Measurements from ENCODE around the gene PSENEN.

The PSENEN gene

GRCh38 chr19:35744430-35745327 lies 772 bp upstream of the PSENEN start:
- TF ChIP-seq, protein P1, sequence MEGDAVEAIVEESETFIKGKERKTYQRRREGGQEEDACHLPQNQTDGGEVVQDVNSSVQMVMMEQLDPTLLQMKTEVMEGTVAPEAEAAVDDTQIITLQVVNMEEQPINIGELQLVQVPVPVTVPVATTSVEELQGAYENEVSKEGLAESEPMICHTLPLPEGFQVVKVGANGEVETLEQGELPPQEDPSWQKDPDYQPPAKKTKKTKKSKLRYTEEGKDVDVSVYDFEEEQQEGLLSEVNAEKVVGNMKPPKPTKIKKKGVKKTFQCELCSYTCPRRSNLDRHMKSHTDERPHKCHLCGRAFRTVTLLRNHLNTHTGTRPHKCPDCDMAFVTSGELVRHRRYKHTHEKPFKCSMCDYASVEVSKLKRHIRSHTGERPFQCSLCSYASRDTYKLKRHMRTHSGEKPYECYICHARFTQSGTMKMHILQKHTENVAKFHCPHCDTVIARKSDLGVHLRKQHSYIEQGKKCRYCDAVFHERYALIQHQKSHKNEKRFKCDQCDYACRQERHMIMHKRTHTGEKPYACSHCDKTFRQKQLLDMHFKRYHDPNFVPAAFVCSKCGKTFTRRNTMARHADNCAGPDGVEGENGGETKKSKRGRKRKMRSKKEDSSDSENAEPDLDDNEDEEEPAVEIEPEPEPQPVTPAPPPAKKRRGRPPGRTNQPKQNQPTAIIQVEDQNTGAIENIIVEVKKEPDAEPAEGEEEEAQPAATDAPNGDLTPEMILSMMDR (IDR thresholded peaks at IDR 0.05; ENCODE audit: control insufficient read depth, extremely low read depth, insufficient read depth): peak; percentile 32
- peak; percentile 81 for DNase-seq (ENCODE audit: low read depth)
- H3K4me3 ChIP-seq (ENCODE audit: low read depth, low read length): peak overlapping the region; percentile 98

DNA sequence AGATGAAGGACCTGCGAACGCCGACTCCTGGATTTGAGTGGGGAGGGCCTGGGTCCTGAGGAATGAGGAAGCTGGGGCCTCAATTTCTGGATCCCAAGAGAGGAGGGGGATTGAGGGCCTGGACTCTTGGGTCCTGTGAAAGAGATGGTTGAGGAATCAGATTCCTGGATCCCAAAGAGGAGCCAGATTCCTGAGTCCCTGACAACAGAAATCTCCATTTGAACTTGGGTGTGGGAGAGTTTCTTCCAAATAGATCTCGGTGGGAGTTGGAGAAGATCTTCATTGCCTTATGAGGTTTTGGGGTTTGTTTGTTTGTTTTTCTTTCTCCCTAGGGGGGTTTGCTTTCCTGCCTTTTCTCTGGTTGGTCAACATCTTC lies 624 bp downstream of the PSENEN start:
- no peak for DNase-seq (ENCODE audit: low read depth)
- TF ChIP-seq, protein P1 (IDR thresholded peaks at IDR 0.05; ENCODE audit: control insufficient read depth, extremely low read depth, insufficient read depth): no peak
- H3K4me3 ChIP-seq (ENCODE audit: low read depth, low read length): peak overlapping the region; percentile 98

DNA sequence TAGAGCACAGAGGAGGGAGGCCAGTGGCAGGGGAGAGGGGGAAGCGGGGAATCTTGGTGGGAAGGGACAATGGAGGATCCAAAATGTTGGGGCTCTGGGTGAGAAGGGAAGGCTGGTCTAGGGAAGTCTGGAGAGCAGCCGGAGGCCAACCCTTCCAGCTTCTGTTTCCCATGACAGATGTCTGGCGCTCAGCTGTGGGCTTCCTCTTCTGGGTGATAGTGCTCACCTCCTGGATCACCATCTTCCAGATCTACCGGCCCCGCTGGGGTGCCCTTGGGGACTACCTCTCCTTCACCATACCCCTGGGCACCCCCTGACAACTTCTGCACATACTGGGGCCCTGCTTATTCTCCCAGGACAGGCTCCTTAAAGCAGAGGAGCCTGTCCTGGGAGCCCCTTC lies 1.1 kb downstream of the PSENEN start:
- DNase-seq (ENCODE audit: low read depth): no peak
- TF ChIP-seq, protein P1 (IDR thresholded peaks at IDR 0.05; ENCODE audit: control insufficient read depth, extremely low read depth, insufficient read depth): no peak
- peak overlapping the region; percentile 98 for H3K4me3 ChIP-seq (ENCODE audit: low read depth, low read length)

DNA sequence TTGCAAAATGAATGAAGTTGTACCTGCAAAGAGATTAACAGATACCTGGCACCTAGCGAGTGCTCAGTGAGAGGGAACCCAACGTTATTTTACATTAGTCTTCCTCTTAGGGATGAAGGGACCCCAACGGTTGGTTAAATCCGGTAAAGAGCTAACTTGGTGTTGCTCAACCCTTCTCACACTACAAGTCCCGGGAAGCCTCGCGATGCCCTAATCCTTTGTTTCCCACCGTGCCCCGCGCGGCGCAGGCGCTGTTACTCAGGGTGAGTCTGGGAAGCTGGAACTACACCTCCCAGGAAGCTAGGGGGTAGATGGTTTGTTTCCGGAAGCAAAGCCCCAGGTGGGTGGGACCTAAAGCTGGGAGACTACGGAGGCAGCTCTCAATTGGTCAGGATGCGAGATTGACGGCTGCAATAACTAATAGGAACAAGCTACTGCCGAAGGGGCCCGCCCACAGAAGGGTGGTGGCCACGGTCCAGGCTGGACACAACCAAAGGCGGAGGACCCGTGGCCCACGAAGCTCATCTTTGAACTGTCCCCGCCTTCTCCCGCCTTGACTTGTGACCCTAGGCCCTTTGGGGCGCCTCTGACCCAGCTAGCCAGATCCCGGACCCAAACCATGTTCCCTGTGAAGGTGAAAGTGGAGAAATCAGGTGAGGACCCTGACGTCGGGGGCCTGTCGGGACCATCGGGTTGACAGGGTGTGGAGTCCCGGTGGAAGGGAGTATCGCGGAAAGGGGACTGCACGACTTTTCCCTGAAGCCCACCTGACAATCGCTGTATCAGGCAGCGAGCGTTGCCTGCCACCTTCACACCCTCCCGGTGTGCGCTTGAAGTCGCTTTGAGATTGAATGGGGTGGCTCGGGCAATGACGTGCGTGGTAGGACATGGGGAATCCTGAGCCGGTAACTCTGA lies 2.9 kb downstream of the PSENEN start, which contains the start of gene LIN37:
LIN37 (plus strand) TSS at position 471 of the 915 bp plus-strand sequence; CDS start at position 620, 149 bp downstream.
- H3K4me3 ChIP-seq (ENCODE audit: low read depth, low read length): peak within 1 kb of the TSS; percentile 89
- TF ChIP-seq, protein P1 (IDR thresholded peaks at IDR 0.05; ENCODE audit: control insufficient read depth, extremely low read depth, insufficient read depth): no peak
- peak; percentile 98 for DNase-seq (ENCODE audit: low read depth)

DNA sequence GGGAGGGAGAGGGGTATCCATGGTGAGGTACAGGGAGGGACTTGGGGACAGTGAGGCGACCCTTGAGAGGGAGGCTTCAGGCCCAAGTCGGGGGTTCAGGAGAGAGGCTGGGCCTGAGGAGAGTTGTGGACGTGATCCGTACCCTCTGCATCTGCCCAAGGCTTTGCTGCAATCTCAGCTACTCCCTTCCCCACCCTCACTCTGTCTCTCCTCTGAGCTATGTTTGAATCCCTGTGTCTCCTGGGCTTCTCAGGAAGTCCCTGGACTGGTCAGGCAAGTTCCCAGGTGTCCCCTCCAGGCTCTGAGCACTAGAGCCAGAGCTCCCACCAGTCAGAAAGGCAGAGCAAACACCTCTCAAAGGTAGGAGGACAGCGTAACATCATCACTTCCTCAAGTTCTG lies 4.7 kb downstream of the PSENEN start:
- TF ChIP-seq, protein P1 (IDR thresholded peaks at IDR 0.05; ENCODE audit: control insufficient read depth, extremely low read depth, insufficient read depth): no peak
- no peak overlapping the region for H3K4me3 ChIP-seq (ENCODE audit: low read depth, low read length)
- DNase-seq (ENCODE audit: low read depth): no peak

DNA sequence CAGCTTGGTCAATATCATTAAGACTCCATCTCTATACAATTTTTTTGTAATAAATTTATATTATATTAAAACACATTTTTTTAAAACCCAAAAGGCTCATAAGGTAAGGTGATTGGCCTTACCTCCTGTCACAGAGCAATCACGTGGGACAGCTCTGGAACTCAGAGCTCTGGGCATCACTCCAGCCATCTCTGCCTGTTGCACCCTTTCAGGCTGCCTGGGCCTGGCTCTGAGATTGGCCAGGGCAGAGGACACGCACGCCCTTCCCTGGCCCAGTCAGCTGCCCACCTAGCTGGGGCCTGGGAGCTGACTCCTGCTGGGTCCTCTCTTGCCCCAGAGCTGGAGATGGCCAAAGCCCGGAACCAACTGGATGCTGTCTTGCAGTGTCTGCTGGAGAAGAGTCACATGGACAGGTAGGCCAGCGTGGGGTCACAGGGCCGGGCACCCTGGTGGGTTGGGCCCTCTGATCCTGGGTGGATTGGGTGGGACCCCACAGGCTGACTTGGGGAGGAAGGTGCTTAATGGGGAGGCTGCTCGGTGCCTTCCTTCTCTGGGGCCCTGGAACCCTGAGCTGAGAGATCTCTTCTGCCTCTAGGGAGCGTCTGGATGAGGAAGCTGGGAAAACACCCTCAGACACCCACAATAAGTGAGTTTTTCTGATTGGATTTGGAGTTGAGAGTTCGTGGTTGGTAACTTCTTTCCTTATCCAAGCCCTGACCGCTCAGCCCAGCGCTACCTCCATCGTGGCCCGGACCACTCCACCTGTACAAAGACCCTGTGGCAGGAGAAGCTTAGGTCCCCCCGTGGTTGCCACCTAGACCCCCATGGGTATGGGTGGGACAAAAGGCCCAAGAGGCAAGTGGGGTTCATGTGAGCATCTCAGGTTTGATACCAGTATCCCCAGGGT lies 6.6 kb downstream of the PSENEN start:
- TF ChIP-seq, protein P1 (IDR thresholded peaks at IDR 0.05; ENCODE audit: control insufficient read depth, extremely low read depth, insufficient read depth): no peak
- no peak overlapping the region for H3K4me3 ChIP-seq (ENCODE audit: low read depth, low read length)
- no peak for DNase-seq (ENCODE audit: low read depth)
